ENCODE results near the gene SEMA5B. TPM values are rescaled to one million over a fixed set of nuclear protein-coding genes. Genes with fewer than 3 reads are reported as not detected.

SEMA5B gene
- total RNA-seq, 1 experiment from 2014 or later = 9.4 TPM

- Histone ChIP-seq H3K4ac (ENCODE audit: low read depth, low read length) (no peak overlapping the region), H3K27me3 (ENCODE audit: insufficient read depth, low read length) (no peaks in the 10 kb centered on the region), H2BK5ac (ENCODE audit: insufficient read length, low read length) (no peak overlapping the region), H3K9ac (ENCODE audit: extremely low read depth, insufficient read length, low read length) (no peak overlapping the region), H3T11ph (ENCODE audit: low read length) (no peak overlapping the region), H3K23ac (ENCODE audit: insufficient read length, low read depth, low read length) (no peak overlapping the region), H3K4me2 (ENCODE audit: insufficient read depth, insufficient read length, low read length) (no peak overlapping the region), H4K5ac (ENCODE audit: insufficient read length, low read depth, low read length) (no peak overlapping the region), H3K18ac (ENCODE audit: insufficient read length, low read depth, low read length) (no peak overlapping the region), H4K91ac (ENCODE audit: insufficient read length, low read depth, low read length) (no peak overlapping the region), H4K8ac (replicated peaks; ENCODE audit: insufficient read length, low read depth, low read length) (no peak overlapping the region), H2AFZ (ENCODE audit: low read length) (no peak overlapping the region), H3K79me1 (ENCODE audit: insufficient read depth, low read depth, low read length, poor library complexity, severe bottlenecking) (no peaks in the 10 kb centered on the region), H2BK15ac (ENCODE audit: low read depth, low read length) (no peak overlapping the region), H3K9me3 (ENCODE audit: control insufficient read depth, low read depth, low read length) (no peaks in the 10 kb centered on the region), H2BK120ac (ENCODE audit: low read depth, low read length, poor library complexity, severe bottlenecking) (no peak overlapping the region), H3K14ac (ENCODE audit: insufficient read depth, low read length) (no peak overlapping the region), H3K23me2 (ENCODE audit: insufficient read length, low read depth, low read length, poor library complexity, severe bottlenecking) (no peaks in the 10 kb centered on the region), H4K20me1 (ENCODE audit: control insufficient read depth, insufficient read depth, insufficient read length) (no peaks in the 10 kb centered on the region), H2AK5ac (ENCODE audit: insufficient read length, low read length) (no peak overlapping the region), H2BK12ac (ENCODE audit: insufficient read length, low read depth, low read length) (no peak overlapping the region), H2BK20ac (ENCODE audit: low read depth, low read length, poor library complexity, severe bottlenecking) (no peak overlapping the region), H3K56ac (ENCODE audit: insufficient read length, low read depth, low read length) (no peak overlapping the region), H3K4me1 (ENCODE audit: insufficient read depth, low read length) (no peaks in the 10 kb centered on the region), H3K27ac (ENCODE audit: insufficient read length, low read depth, low read length) (no peak overlapping the region), H3K79me2 (ENCODE audit: insufficient read depth, low read length) (no peaks in the 10 kb centered on the region)
- peaks cover 8% of the 10 kb centered on the region for H3K27me3 Mint-ChIP-seq (ENCODE audit: low read depth)
- DNase-seq = no peak
- no CpG with 5 or more reads among the region's 2 CpGs for WGBS (ENCODE audit: extremely low coverage, insufficient read length, low lambda C conversion rate)
- TF ChIP-seq CTCF (conservative IDR thresholded peaks at IDR 0.05) = no peak
- no peak overlapping the region for H3K27ac Mint-ChIP-seq
- H3K36me3 Mint-ChIP-seq (ENCODE audit: insufficient read depth in 1 of 3, low read depth in 3 of 3) = no peaks in the 10 kb centered on the region
- H3K4me3 Mint-ChIP-seq = no peak overlapping the region
- H3K9me3 Mint-ChIP-seq = no peaks in the 10 kb centered on the region
- peaks cover 0 to 3% of the 10 kb centered on the region in 2 experiments; a peak in 2 of 4 replicates for H3K4me1 Mint-ChIP-seq
Observed at GRCh38 chr3:123053107-123053506, 25.5 kb upstream of the SEMA5B start.

All from H9 (cell line).